H9 (cell line): ENCODE data around the gene NCKAP5. TPM values are rescaled to one million over a fixed set of nuclear protein-coding genes. Genes with fewer than 3 reads are reported as not detected.

Source experiments
- DNase-seq: peaks from one replicate; pipeline ENCODE4 v3.0.0-alpha.2; 2017
- H2AFZ ChIP-seq: one replicate; pipeline ENCODE4 v1.6.1; 2013; ENCODE audit warnings: mild to moderate bottlenecking, low read length, control low read depth, moderate library complexity
- H2AK5ac ChIP-seq: 2 replicates; pipeline ENCODE4 v1.6.1; 2013; ENCODE audit warnings: low read length, control low read depth, mixed read lengths; ENCODE audit not compliant: insufficient read length
- H2BK120ac ChIP-seq: one replicate; pipeline ENCODE4 v1.6.1; 2013; ENCODE audit warnings: low read depth, mild to moderate bottlenecking, low read length, control low read depth, inconsistent platforms; ENCODE audit not compliant: poor library complexity, severe bottlenecking
- H2BK12ac ChIP-seq: 2 replicates; pipeline ENCODE4 v1.6.1; 2013; ENCODE audit warnings: low read length, control low read depth, mixed read lengths, low read depth; ENCODE audit not compliant: insufficient read length
- H2BK15ac ChIP-seq: 2 replicates; pipeline ENCODE4 v1.6.1; 2013; ENCODE audit warnings: low read depth, low read length, control low read depth
- H2BK20ac ChIP-seq: one replicate; pipeline ENCODE4 v1.6.1; 2013; ENCODE audit warnings: low read depth, mild to moderate bottlenecking, low read length, control low read depth, inconsistent platforms; ENCODE audit not compliant: poor library complexity, severe bottlenecking
- H2BK5ac ChIP-seq: 2 replicates; pipeline ENCODE4 v1.6.1; 2013; ENCODE audit warnings: low read length, control low read depth, mixed read lengths; ENCODE audit not compliant: insufficient read length
- H3K14ac ChIP-seq: 2 replicates; pipeline ENCODE4 v1.6.1; 2013; ENCODE audit warnings: low read length, control low read depth; ENCODE audit not compliant: insufficient read depth
- H3K18ac ChIP-seq: 2 replicates; pipeline ENCODE4 v1.6.1; 2013; ENCODE audit warnings: low read depth, mild to moderate bottlenecking, mixed read lengths, low read length, control low read depth; ENCODE audit not compliant: insufficient read length
- H3K23ac ChIP-seq: 2 replicates; pipeline ENCODE4 v1.6.1; 2013; ENCODE audit warnings: low read length, control low read depth, mixed read lengths, low read depth; ENCODE audit not compliant: insufficient read length
- H3K23me2 ChIP-seq: 2 replicates; pipeline ENCODE4 v1.6.1; 2013; ENCODE audit warnings: low read depth, mild to moderate bottlenecking, mixed read lengths, low read length, control low read depth; ENCODE audit not compliant: insufficient read length, poor library complexity, severe bottlenecking
- H3K27ac ChIP-seq: 2 replicates; pipeline ENCODE4 v1.5.1; 2013; ENCODE audit warnings: low read length, control low read depth, mixed read lengths, low read depth; ENCODE audit not compliant: insufficient read length
- H3K27me3 ChIP-seq: 2 replicates; pipeline ENCODE4 v1.6.1; 2013; ENCODE audit warnings: low read length, control low read depth, inconsistent platforms; ENCODE audit not compliant: insufficient read depth
- H3K4ac ChIP-seq: 2 replicates; pipeline ENCODE4 v1.6.1; 2013; ENCODE audit warnings: low read depth, mild to moderate bottlenecking, control low read depth, inconsistent platforms, low read length, moderate library complexity
- H3K4me1 ChIP-seq: 2 replicates; pipeline ENCODE4 v1.6.1; 2013; ENCODE audit warnings: low read length, control low read depth, inconsistent platforms; ENCODE audit not compliant: insufficient read depth
- H3K4me2 ChIP-seq: 2 replicates; pipeline ENCODE4 v1.6.1; 2013; ENCODE audit warnings: low read length, control low read depth, mixed read lengths; ENCODE audit not compliant: insufficient read length, insufficient read depth
- H3K56ac ChIP-seq: 2 replicates; pipeline ENCODE4 v1.6.1; 2013; ENCODE audit warnings: low read depth, mild to moderate bottlenecking, mixed read lengths, low read length, control low read depth; ENCODE audit not compliant: insufficient read length
- H3K79me1 ChIP-seq: 2 replicates; pipeline ENCODE4 v1.6.1; 2013; ENCODE audit warnings: low read depth, mild to moderate bottlenecking, moderate library complexity, low read length, control low read depth, inconsistent platforms; ENCODE audit not compliant: insufficient read depth, poor library complexity, severe bottlenecking
- H3K79me2 ChIP-seq: 2 replicates; pipeline ENCODE4 v1.6.1; 2013; ENCODE audit warnings: low read length, control low read depth, inconsistent platforms; ENCODE audit not compliant: insufficient read depth
- H3K9ac ChIP-seq: 2 replicates; pipeline ENCODE4 v1.6.1; 2013; ENCODE audit warnings: low read length, control low read depth, mixed read lengths; ENCODE audit not compliant: insufficient read length; ENCODE audit errors: extremely low read depth
- H3K9me3 ChIP-seq: one replicate; pipeline ENCODE4 v1.6.1; 2013; ENCODE audit warnings: low read depth, low read length, inconsistent platforms; ENCODE audit not compliant: control insufficient read depth
- H3T11ph ChIP-seq: one replicate; pipeline ENCODE4 v1.6.1; 2013; ENCODE audit warnings: mild to moderate bottlenecking, low read length, control low read depth, inconsistent platforms
- H4K20me1 ChIP-seq: one replicate; pipeline ENCODE4 v1.6.1; 2013; ENCODE audit not compliant: control insufficient read depth, insufficient read length, insufficient read depth
- H4K5ac ChIP-seq: 2 replicates; pipeline ENCODE4 v1.6.1; 2013; ENCODE audit warnings: low read depth, mild to moderate bottlenecking, mixed read lengths, low read length, control low read depth; ENCODE audit not compliant: insufficient read length
- H4K8ac ChIP-seq: replicated peaks from 2 replicates; pipeline ENCODE4 v1.6.1; 2013; ENCODE audit warnings: low read length, control low read depth, mixed read lengths, low read depth; ENCODE audit not compliant: insufficient read length
- H4K91ac ChIP-seq: 2 replicates; pipeline ENCODE4 v1.6.1; 2013; ENCODE audit warnings: low read depth, mild to moderate bottlenecking, moderate library complexity, mixed read lengths, low read length, control low read depth; ENCODE audit not compliant: insufficient read length
- H3K27ac Mint-ChIP-seq, 3 experiments: 2 replicates in 2 of 3; 3 replicates in 1 of 3; pipeline ENCODE4 v1.8.0; 2020 to 2021; ENCODE audit warnings: mixed read lengths in 3 of 3, mild to moderate bottlenecking in 1 of 3, moderate library complexity in 1 of 3
- H3K27me3 Mint-ChIP-seq: 2 replicates; pipeline ENCODE4 v1.8.0; 2021; ENCODE audit warnings: low read depth, mild to moderate bottlenecking, moderate library complexity, mixed read lengths
- H3K36me3 Mint-ChIP-seq, 3 experiments: 2 replicates in 2 of 3; 3 replicates in 1 of 3; pipeline ENCODE4 v1.8.0; 2020 to 2021; ENCODE audit warnings: low read depth in 3 of 3, mixed read lengths in 3 of 3; ENCODE audit not compliant: insufficient read depth in 1 of 3
- H3K4me1 Mint-ChIP-seq, 2 experiments: 2 replicates each; pipeline ENCODE4 v1.8.0; 2020; ENCODE audit warnings: mixed read lengths in 2 of 2
- H3K4me3 Mint-ChIP-seq, 2 experiments: 2 replicates in 1 of 2; 3 replicates in 1 of 2; pipeline ENCODE4 v1.8.0; 2020 to 2021; ENCODE audit warnings: mild to moderate bottlenecking in 2 of 2, mixed read lengths in 2 of 2, moderate library complexity in 1 of 2
- H3K9me3 Mint-ChIP-seq, 2 experiments: 2 replicates in 1 of 2; 3 replicates in 1 of 2; pipeline ENCODE4 v1.8.0; 2020; ENCODE audit warnings: mild to moderate bottlenecking in 2 of 2, mixed read lengths in 2 of 2, moderate library complexity in 1 of 2
- WGBS: extraction: QIAGEN DNeasy Blood & Tissue Kit; methylation state at CpG from one replicate; pipeline ENCODE4 v1.1.7; 2013; ENCODE audit warnings: missing lambda C conversion rate, low lambda C conversion rate, mixed read lengths; ENCODE audit not compliant: insufficient read length; ENCODE audit errors: extremely low coverage; 5-methylcytosine and 5-hydroxymethylcytosine counted together
- total RNA-seq: library from RNA; stranded (reverse); gene quantifications from 2 replicates; pipeline ENCODE4 v1.2.1, GENCODE V29; 2021
- TF ChIP-seq, protein P1 (sequence below): fragments of 200-600 bp; sonication (generic); conservative IDR thresholded peaks from 3 replicates; pipeline ENCODE4 v1.8.0; 2021; ENCODE audit warnings: antibody characterized with exemption, mild to moderate bottlenecking

Gene NCKAP5
- total RNA-seq, 1 experiment from 2014 or later, result 0.26 TPM

DNA sequence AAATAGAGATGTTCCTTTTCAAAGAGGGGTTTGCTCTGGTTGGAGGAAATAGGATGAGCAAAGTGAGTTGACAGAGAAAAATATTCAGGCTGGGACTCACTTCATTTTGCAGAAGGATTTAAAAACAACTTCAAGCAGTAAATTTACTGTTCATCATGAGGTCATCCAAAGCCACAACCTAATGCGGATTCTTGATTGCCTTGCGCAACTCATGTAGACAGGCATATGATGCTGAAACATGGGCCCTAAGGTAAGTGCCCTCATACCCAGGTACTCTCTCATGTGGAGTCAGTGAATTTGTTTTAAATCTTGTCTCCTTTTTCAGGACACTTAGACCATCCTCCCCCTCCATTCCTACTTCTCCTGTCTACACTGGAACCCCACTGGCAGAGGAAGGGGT lies 846.3 kb downstream of the NCKAP5 start:
- no peaks in the 10 kb centered on the region for H3K23me2 ChIP-seq
- no peak overlapping the region for H3K18ac ChIP-seq
- Mint-ChIP-seq H3K36me3 (no peaks in the 10 kb centered on the region; a peak in 1 of 7 replicates), H3K4me1 (no peaks in the 10 kb centered on the region), H3K9me3 (peaks cover 0 to 4% of the 10 kb centered on the region in 2 experiments; a peak in 2 of 5 replicates), H3K27me3 (no peaks in the 10 kb centered on the region; the same call in 1 of the 2 replicates), H3K4me3 (no peak overlapping the region), H3K27ac (no peak overlapping the region)
- no peak overlapping the region for H2AFZ ChIP-seq
- H2BK120ac ChIP-seq, result no peak overlapping the region
- H3K4ac ChIP-seq, result no peak overlapping the region
- H3K79me1 ChIP-seq, result no peaks in the 10 kb centered on the region
- H3K79me2 ChIP-seq, result no peaks in the 10 kb centered on the region
- no peak overlapping the region for H3K27ac ChIP-seq
- no peaks in the 10 kb centered on the region for H3K9me3 ChIP-seq
- H3K4me2 ChIP-seq, result no peak overlapping the region
- no peak overlapping the region for H3K9ac ChIP-seq
- H2BK5ac ChIP-seq, result no peak overlapping the region
- H3K23ac ChIP-seq, result no peak overlapping the region
- no peak overlapping the region for H3K14ac ChIP-seq
- no peak overlapping the region for H2BK20ac ChIP-seq
- no peaks in the 10 kb centered on the region for H4K20me1 ChIP-seq
- no peak overlapping the region for H4K8ac ChIP-seq
- H2AK5ac ChIP-seq, result no peak overlapping the region
- DNase-seq, result no peak
- H2BK15ac ChIP-seq, result no peak overlapping the region
- H3K4me1 ChIP-seq, result no peaks in the 10 kb centered on the region
- H4K5ac ChIP-seq, result no peak overlapping the region
- H3K27me3 ChIP-seq, result no peaks in the 10 kb centered on the region
- H2BK12ac ChIP-seq, result no peak overlapping the region
- H4K91ac ChIP-seq, result no peak overlapping the region
- no peak overlapping the region for H3T11ph ChIP-seq
- no peak overlapping the region for H3K56ac ChIP-seq
- WGBS, result no CpG with 5 or more reads among the region's 2 CpGs
- TF ChIP-seq, protein P1, sequence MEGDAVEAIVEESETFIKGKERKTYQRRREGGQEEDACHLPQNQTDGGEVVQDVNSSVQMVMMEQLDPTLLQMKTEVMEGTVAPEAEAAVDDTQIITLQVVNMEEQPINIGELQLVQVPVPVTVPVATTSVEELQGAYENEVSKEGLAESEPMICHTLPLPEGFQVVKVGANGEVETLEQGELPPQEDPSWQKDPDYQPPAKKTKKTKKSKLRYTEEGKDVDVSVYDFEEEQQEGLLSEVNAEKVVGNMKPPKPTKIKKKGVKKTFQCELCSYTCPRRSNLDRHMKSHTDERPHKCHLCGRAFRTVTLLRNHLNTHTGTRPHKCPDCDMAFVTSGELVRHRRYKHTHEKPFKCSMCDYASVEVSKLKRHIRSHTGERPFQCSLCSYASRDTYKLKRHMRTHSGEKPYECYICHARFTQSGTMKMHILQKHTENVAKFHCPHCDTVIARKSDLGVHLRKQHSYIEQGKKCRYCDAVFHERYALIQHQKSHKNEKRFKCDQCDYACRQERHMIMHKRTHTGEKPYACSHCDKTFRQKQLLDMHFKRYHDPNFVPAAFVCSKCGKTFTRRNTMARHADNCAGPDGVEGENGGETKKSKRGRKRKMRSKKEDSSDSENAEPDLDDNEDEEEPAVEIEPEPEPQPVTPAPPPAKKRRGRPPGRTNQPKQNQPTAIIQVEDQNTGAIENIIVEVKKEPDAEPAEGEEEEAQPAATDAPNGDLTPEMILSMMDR, result no peak
